ENCODE data around the gene CDKN2B-AS1. TPM values are rescaled to one million over a fixed set of nuclear protein-coding genes. Genes with fewer than 3 reads are reported as not detected.
A peak's percentile ranks its signal among the peaks of the same experiment; 100 is the strongest.

Gene CDKN2B-AS1
- total RNA-seq, 1 experiment from 2014 or later = 0.24 TPM

GRCh38 chr9:22008717-22009505 is 14.3 kb downstream of the CDKN2B-AS1 start, which contains the start of gene CDKN2B (continued):
- TF ChIP-seq KAT7 (CRISPR knock-in tag; IDR thresholded peaks at IDR 0.05; ENCODE audit: borderline replicate concordance) (no peak), TEAD1 (CRISPR knock-in tag; IDR thresholded peaks at IDR 0.05) (no peak), MYBL2 (CRISPR knock-in tag; IDR thresholded peaks at IDR 0.05) (0 out of 2 replicates have a peak, but pooled peaks have one; percentile 38), ZBTB43 (CRISPR knock-in tag; IDR thresholded peaks at IDR 0.05) (no peak), ZSCAN18 (CRISPR knock-in tag; IDR thresholded peaks at IDR 0.05) (no peak), SP1 (CRISPR knock-in tag; conservative IDR thresholded peaks at IDR 0.05) (peak; percentile 20; the same call in 1 of the 2 replicates), CREB1 (CRISPR knock-in tag; IDR thresholded peaks at IDR 0.05) (no peak), NR3C1 (CRISPR knock-in tag; conservative IDR thresholded peaks at IDR 0.05; ENCODE audit: low read depth) (no peak), PRRX2 (CRISPR knock-in tag; IDR thresholded peaks at IDR 0.05) (no peak)
- TF ChIP-seq, protein P1, sequence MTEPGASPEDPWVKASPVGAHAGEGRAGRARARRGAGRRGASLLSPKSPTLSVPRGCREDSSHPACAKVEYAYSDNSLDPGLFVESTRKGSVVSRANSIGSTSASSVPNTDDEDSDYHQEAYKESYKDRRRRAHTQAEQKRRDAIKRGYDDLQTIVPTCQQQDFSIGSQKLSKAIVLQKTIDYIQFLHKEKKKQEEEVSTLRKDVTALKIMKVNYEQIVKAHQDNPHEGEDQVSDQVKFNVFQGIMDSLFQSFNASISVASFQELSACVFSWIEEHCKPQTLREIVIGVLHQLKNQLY (CRISPR knock-in tag; IDR thresholded peaks at IDR 0.05) = no peak

GRCh38 chr9:22009506-22009867 is 14.9 kb downstream of the CDKN2B-AS1 start:
- Mint-ChIP-seq H3K9me3 (no peaks in the 10 kb centered on the region), H3K27ac (no peak overlapping the region), H3K36me3 (no peaks in the 10 kb centered on the region), H3K4me3 (peak overlapping the region; percentile 91), H3K27me3 (ENCODE audit: low read depth) (peaks cover 85% of the 10 kb centered on the region), H3K4me1 (peaks cover 26% of the 10 kb centered on the region)
- ChIA-PET POLR2A (interaction anchor here (1.8 kb wide), 1 partner anchor 207 kb away, joined by 6 read pairs; the partner anchor contains the start of gene MTAP), CTCF (interaction anchor here (1.0 to 3.1 kb wide), 28 partner anchors 10 to 234 kb away, joined by 3 to 60 read pairs (median 6); partner anchors contain the start of genes CDKN2A, CDKN2B-AS1 and MTAP)
- ATAC-seq (no peak), DNase-seq (ENCODE audit: low spot score) (no peak)
- no peak for TF ChIP-seq ZNF423 (CRISPR knock-in tag; IDR thresholded peaks at IDR 0.05)
- TF ChIP-seq ZNF512 (CRISPR knock-in tag; IDR thresholded peaks at IDR 0.05; ENCODE audit: borderline replicate concordance) = no peak

DNA sequence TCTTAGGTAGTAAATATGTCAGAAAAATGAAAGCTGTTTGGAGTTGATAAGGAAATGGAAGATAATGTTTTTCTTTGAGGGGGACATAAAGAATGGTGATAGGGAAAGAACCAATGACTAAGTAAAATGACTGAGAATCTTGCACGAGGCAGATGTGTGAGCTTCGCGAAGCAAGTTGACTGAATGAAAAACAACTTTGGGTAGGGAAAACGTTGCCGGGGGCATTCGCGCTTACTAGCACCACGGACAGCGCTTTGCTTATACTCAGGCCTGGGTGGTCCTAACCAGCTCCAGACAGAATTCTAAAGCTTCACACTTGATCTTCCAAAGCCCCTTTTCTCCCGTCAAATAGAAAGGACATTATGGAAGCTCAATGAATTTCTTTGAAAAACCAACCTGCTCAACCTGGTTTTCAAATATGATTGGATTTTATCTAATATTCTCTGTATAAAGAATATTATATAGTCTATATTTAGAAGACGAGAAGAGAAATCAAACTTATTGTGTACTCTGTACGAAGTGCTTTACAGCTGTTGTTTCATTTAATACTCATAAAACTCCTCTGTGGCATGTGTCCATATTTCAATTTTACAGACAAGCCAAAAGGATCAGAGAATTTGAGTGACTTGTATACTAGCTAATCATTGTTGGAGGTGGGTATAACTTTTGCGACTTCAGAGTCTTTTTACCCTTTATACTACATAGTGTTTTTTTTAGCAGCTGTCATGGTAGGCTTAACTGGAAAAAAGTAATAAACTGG is 16.5 kb downstream of the CDKN2B-AS1 start:
- peaks cover 72% of the 10 kb centered on the region for H3K27me3 Mint-ChIP-seq (ENCODE audit: low read depth)
- H3K9me3 Mint-ChIP-seq = no peaks in the 10 kb centered on the region
- no peak for ATAC-seq
- peaks cover 13% of the 10 kb centered on the region for H3K4me1 Mint-ChIP-seq
- TF ChIP-seq, protein P2, sequence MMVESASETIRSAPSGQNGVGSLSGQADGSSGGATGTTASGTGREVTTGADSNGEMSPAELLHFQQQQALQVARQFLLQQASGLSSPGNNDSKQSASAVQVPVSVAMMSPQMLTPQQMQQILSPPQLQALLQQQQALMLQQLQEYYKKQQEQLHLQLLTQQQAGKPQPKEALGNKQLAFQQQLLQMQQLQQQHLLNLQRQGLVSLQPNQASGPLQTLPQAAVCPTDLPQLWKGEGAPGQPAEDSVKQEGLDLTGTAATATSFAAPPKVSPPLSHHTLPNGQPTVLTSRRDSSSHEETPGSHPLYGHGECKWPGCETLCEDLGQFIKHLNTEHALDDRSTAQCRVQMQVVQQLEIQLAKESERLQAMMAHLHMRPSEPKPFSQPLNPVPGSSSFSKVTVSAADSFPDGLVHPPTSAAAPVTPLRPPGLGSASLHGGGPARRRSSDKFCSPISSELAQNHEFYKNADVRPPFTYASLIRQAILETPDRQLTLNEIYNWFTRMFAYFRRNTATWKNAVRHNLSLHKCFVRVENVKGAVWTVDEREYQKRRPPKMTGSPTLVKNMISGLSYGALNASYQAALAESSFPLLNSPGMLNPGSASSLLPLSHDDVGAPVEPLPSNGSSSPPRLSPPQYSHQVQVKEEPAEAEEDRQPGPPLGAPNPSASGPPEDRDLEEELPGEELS (CRISPR knock-in tag; IDR thresholded peaks at IDR 0.05) = 0 out of 2 replicates have a peak, but pooled peaks have one; percentile 56
- TF ChIP-seq FOXK1 (CRISPR knock-in tag; IDR thresholded peaks at IDR 0.05) (0 out of 2 replicates have a peak, but pooled peaks have one; percentile 26), ATF2 (CRISPR knock-in tag; IDR thresholded peaks at IDR 0.05; ENCODE audit: borderline replicate concordance, low read depth) (no peak), ZNF263 (CRISPR knock-in tag; IDR thresholded peaks at IDR 0.05; ENCODE audit: low read depth) (no peak)
- no peak overlapping the region for H3K27ac Mint-ChIP-seq
- peak; percentile 75 for DNase-seq (ENCODE audit: low spot score)
- ChIA-PET POLR2A (interaction anchor here (0.6 kb wide), 2 partner anchors 101 to 152 kb away, joined by 3 read pairs; no protein-coding TSS in a partner anchor), CTCF (interaction anchor here (0.6 to 1.8 kb wide), 6 partner anchors 15 to 233 kb away, joined by 3 to 16 read pairs (median 4); no protein-coding TSS in a partner anchor)
- no peak overlapping the region for H3K4me3 Mint-ChIP-seq
- H3K36me3 Mint-ChIP-seq = no peaks in the 10 kb centered on the region
